MM.1S (cell line): ENCODE measurements around the gene KCNK7.

Source experiments
- CTCF ChIP-seq: fragments of 300-600 bp; sonication (generic); IDR thresholded peaks from 2 replicates; pipeline ENCODE4 v1.5.1; 2016; ENCODE audit warnings: antibody characterized with exemption, low read length, mixed read lengths
- EZH2 ChIP-seq: fragments of 300-600 bp; sonication (generic); optimal IDR thresholded peaks from 2 replicates; pipeline ENCODE3; 2017; ENCODE audit warnings: low read depth, mild to moderate bottlenecking, antibody characterized with exemption, low read length, mixed read lengths
- EZH2phosphoT487 ChIP-seq: fragments of 300-600 bp; sonication (generic); IDR thresholded peaks from 2 replicates; pipeline ENCODE4 v1.6.1; 2018; ENCODE audit warnings: antibody characterized with exemption, low read length

DNA sequence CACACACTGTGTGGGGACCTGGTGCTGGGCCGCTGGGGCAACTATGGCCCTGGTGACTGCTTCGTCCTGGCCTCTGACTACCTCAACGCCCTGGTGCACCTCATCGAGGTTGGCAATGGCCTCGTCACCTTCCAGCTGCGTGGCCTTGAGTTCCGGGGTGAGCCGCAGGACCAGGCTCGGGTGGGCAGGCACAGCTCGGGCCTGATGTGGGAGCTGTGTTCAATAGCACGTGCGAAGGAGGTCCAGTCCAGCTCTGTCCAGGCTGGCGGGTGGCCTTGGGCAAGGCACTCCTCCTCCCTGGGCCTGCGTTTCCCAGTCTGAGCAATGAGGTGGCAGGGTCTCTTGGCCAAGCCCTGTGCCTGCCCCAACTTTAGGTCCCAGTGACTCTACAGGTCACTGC lies 34.0 kb upstream of the KCNK7 start:
- TF ChIP-seq CTCF: no peak
- no peak for TF ChIP-seq EZH2
- no peak for TF ChIP-seq EZH2phosphoT487
